Fibroblast of peridontal ligament (primary cell): ENCODE measurements around the gene SLC9A9.
"Not testable (repeated sequence)": the region's sequence is repeated elsewhere in the genome, so short reads cannot be mapped to it uniquely, and the experiment has no call there.

ENCODE experiments used
- DNase-seq: peaks from one replicate; pipeline ENCODE4 v3.0.0-alpha.2; 2010; ENCODE audit errors: extremely low read depth

SLC9A9 gene

GRCh38 chr3:143465666-143466065 is 382.6 kb downstream of the SLC9A9 start:
- no peak for DNase-seq

- no peak for DNase-seq
These were observed 383.4 kb downstream of the SLC9A9 start for GRCh38 chr3:143464850-143465249.

DNA sequence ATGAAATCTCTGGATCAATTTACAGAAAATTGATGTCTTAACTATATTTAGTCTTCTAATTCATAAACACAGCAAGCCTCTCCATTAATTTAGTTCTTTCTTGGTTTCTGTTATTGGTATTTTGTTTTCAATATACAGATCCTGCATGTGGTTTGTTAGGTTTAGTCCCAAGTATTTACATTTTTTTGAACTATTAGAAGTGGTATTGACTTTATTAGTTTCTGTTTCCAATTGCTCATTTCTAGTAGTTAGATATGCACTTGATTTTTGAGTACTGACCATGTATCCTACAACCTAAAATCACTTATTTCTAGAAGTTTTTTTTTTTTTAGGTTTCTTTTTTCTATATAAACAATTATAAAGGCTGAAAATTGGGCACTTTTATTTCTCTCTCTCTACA is 392.8 kb downstream of the SLC9A9 start:
- DNase-seq, result no peak

GRCh38 chr3:143450632-143451031 is 397.6 kb downstream of the SLC9A9 start:
- no peak for DNase-seq

GRCh38 chr3:143447491-143447890 is 400.8 kb downstream of the SLC9A9 start:
- no peak for DNase-seq

- DNase-seq, result no peak
These were observed 403.1 kb downstream of the SLC9A9 start for GRCh38 chr3:143445118-143445517.

DNA sequence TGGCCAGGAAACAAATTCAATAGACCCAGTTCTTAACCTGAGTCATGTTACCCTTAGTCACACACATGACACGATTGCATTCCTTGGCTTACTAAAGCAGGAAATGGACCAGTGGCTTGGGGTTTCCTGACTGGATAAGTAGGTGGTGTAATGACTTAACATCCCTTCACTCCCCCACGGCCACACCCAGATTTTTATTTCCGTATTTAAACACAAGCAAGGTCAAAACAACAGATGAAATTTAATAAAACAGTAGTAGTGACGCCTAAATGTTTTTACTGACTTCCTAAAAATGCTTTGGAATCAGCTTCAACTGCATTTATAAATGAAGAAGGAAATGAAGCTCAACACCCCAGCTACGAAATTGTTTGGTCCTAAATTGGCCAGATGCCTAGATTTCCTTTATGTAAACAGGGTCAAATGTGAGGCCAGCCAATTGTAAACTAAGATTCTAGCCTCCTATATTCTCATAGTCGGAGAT is 404.4 kb downstream of the SLC9A9 start:
- DNase-seq, result peak; percentile 92

GRCh38 chr3:143442814-143443447 is 405.3 kb downstream of the SLC9A9 start:
- DNase-seq, result peak; percentile 46

DNA sequence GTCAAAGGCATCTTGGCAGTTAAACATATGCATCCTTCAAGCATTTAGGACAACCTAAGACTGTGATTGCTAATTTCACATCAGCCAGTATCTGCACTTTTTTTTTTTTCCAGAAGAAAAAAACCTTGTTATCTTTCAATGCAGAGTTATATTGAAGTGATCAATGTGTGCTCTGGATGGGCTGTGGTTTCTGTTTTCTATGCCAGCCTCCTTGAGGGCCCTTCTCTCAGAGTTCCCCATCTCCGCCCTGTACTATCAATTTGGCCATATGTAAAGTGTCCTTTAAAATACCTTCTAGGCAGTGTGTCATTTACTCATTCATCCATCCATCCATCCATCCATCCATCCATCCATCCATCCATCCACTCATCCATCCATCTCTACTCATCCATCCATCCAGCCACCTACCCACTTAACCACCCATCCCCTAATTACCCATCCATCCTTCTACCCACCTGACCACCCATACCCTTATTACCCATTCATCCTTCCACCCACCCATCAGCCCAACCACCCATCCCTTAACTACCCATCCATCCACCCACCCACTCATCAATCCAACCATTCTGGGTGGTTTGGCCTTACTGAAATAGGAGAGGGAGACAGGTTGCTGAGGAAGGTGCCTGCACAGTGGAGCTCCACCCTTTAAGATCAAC is 406.6 kb downstream of the SLC9A9 start:
- no peak for DNase-seq

DNA sequence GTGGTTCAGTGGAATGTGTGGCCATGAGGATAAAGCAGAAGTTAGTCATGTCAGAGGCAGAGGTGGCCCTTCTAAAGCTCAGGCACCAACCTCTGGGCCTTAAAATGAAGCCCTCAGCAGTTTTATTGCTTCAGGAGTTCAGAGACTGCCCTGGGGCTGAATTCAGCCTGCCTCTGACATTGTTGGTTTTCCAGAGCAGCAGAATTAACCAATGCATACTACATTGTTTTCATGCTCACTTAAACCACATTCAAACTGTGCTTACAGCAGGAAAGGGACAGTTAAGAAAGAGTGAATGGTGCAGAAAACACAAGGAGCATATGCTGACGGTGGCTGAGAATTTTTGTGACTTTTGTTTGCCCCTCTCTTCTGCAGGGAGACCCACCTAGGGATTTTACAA is 408.5 kb downstream of the SLC9A9 start:
- DNase-seq, result no peak

DNA sequence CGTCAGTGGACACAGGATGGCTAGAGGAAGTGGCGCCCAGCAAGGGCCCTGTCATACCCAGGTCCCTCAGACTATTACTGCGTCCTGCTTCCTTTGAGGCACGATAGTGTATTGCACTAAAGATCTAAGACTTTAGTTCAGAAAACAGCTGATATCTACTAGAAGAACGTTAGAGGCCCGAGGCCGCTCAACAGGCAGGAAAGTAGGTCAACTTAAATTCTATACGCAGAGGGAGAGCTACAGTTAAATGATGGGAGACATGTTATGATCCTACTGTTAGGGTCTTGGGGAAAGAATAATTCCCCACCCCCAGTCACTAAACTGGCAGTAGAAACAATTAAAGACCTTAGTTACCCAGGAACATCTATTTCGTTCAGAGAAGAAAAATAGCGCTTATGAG is 410.9 kb downstream of the SLC9A9 start:
- no peak for DNase-seq

GRCh38 chr3:143436231-143436930 is 411.9 kb downstream of the SLC9A9 start:
- no peak for DNase-seq

GRCh38 chr3:143433787-143434378 is 414.4 kb downstream of the SLC9A9 start:
- no peak for DNase-seq

- not testable (repeated sequence) for DNase-seq
These were observed 417.0 kb downstream of the SLC9A9 start for GRCh38 chr3:143431298-143431697.

- no peak for DNase-seq
These were observed 417.7 kb downstream of the SLC9A9 start for GRCh38 chr3:143430568-143430967.

DNA sequence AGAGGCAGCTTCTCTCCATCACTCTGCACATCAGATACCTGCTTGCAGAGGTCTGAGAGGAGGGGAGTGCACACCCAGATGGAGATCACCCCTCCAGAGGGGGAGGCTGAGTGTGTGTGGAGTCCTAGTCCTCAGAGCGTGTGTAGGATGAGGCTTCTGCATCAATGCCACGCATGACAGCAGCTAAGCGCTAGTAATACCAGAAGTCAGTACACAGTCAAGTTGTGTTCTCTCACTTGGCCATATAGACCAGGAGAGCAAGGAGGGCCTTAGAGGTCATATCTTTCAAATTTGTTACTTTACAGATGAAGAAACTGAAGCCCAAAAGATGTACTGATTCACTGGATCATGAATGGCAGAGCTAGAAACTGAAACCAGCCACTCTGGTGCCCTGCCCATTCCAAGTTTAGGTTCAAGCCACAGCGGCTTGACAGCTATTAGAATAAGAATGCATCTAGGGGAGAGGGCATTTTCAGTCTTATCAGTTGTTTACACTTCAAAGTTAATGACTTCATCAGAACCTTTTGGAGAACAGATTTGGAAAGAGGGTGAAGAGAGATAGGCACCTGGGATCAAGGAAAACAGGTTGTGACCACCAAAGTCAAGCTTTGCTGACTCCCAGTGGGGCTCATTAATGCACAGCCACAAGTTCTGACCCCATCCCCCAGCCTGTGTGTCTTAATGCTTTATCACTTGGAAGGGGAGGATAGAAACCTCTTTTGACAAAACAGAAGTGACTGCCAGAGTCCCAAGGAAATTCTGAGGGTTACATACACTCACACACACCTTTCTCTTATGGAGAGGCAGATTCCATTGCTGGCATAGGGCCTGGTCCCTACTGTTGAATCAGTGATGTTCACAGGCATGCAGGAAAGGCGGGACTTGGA is 418.4 kb downstream of the SLC9A9 start:
- DNase-seq, result no peak

DNA sequence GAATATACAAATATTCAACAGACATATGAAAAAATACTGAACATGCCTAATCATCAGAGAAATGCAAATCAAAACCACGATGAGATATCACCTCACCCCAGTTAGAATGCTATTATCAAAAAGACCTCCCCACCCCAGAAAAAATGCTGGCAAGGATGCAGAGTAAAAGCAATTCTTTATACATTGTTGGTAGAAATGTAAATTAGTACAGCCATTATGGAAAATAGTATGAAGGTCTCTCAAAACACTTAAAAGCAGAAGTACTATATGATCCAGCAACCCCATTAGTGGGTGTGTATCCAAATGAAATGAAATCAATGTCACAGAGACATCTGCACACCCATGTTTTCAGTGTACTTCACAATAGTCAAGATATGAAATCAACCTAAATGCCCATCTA is 420.0 kb downstream of the SLC9A9 start:
- DNase-seq, result no peak

DNA sequence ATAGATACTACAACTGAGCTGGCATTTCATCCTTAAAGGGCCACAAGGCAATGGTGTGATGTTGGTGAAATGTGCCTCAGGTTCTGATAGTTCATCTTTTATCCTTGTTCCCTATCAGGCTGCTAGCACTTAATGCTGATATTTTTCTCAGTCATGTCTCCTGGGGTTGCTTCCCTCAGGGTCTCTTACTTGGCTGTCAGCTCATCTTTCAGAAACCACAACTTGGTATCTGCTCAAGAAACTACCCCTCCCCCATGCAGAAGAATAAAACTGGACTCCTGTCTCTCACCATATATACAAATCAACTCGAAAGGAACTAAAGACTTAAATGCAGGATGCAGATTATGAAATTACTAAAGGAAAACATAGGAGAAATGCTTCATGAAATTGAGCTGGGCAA is 420.6 kb downstream of the SLC9A9 start:
- no peak for DNase-seq

DNA sequence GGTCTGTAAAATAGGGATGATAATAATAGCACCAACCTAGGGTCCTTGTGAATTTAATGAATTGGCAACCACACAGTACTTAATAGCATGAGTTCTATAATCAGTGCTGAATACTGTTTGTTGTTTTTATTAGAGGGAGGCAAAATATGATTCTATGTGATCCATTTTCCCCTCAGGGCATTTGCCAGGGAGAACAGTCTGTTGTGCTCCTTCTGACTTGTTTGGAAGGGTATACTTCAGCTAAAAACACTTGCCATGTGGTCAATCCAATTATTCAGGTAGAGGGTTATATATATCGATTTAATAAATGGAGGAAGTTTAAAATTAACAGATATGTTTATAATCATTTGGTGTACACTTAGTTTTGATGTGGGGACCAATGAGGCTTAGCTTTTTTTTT is 423.4 kb downstream of the SLC9A9 start:
- no peak for DNase-seq

- DNase-seq, result peak; percentile 23
These were observed 426.7 kb downstream of the SLC9A9 start for GRCh38 chr3:143421556-143421955.

- DNase-seq, result no peak
These were observed 428.7 kb downstream of the SLC9A9 start for GRCh38 chr3:143419611-143420010.

- no peak for DNase-seq
These were observed 429.9 kb downstream of the SLC9A9 start for GRCh38 chr3:143418391-143418790.
